Thyroid gland (tissue), 4 donors: ENCODE measurements around the gene EPDR1.

Experiments used
- CTCF ChIP-seq, 6 experiments: fragments of 200-600 bp in 3 of 6; fragments of 450-650 bp in 3 of 6; sonication (generic) in 3 of 6; IDR thresholded peaks; one replicate each; pipeline ENCODE4 v1.5.1; 2016 to 2019; ENCODE audit warnings: antibody characterized with exemption in 6 of 6, mild to moderate bottlenecking in 2 of 6, inconsistent platforms in 1 of 6, moderate library complexity in 1 of 6
- POLR2A ChIP-seq, 2 donors: fragments of 450-650 bp; IDR thresholded peaks; one replicate each; pipeline ENCODE4 v1.6.1; 2017; ENCODE audit warnings: antibody characterized with exemption in 2 of 2, mild to moderate bottlenecking in 2 of 2, moderate library complexity in 1 of 2

GRCh38 chr7:37984750-37985390 is 64.4 kb downstream of the EPDR1 start:
- no peak for TF ChIP-seq POLR2A (IDR thresholded peaks at IDR 0.05)
- no peak for TF ChIP-seq CTCF (IDR thresholded peaks at IDR 0.05)
